HCT116 (cell line): ENCODE data around the gene COBL. TPM values are rescaled to one million over a fixed set of nuclear protein-coding genes. Genes with fewer than 3 reads are reported as not detected.

ENCODE experiments used
- ATAC-seq: fragments of 200-7000 bp; cut with Tn5 transposase; 2 replicates; pipeline ENCODE4 v1.9.1; 2020; ENCODE audit warnings: mild to moderate bottlenecking, moderate library complexity
- BruUV-seq: library from RNA; stranded (reverse); fragments of 400-500 nt; replicated peaks from 2 replicates; lab custom pipeline; 2021; lab: Mats Ljungman, UMichigan
- CTCF ChIA-PET: fragments of 300-600 bp; sonication (Branson Sonifier 250); formaldehyde crosslinking; loops from one replicate; lab custom pipeline; 2021; ENCODE audit warnings: antibody characterized with exemption; lab: Charles Lee
- POLR2A ChIA-PET: fragments of 300-600, 350-600 bp; sonication (Branson Sonifier 250); formaldehyde crosslinking; loops from one replicate; lab custom pipeline; 2021; ENCODE audit warnings: antibody characterized with exemption; lab: Charles Lee
- RAD21 ChIA-PET, 2 experiments: fragments of 300-600 bp; sonication (Branson Sonifier 250); formaldehyde crosslinking; loops; one replicate each; lab custom pipeline; 2023; ENCODE audit warnings: low total read pairs in 2 of 2; ENCODE audit not compliant: uncharacterized antibody in 2 of 2, unreplicated experiment in 2 of 2, low non-redundant PET in 1 of 2; lab: Charles Lee
- DNase-seq: peaks from one replicate; pipeline ENCODE4 v3.0.0-alpha.2; 2010; ENCODE audit warnings: low read depth, low spot score
- H2AFZ ChIP-seq: fragments of 200-600 bp; shearing (Covaris generic), sonication (generic); 2 replicates; pipeline ENCODE4 v1.6.1; 2017; ENCODE audit warnings: low read depth, mixed run types, mixed read lengths, antibody characterized with exemption, low read length; ENCODE audit not compliant: poor library complexity, severe bottlenecking
- H3K27ac ChIP-seq: 2 replicates; pipeline ENCODE4 v1.5.1; 2012; ENCODE audit warnings: low read depth, low read length
- H3K27me3 ChIP-seq: fragments of 200-600 bp; sonication (generic); 2 replicates; pipeline ENCODE4 v1.6.1; 2016; ENCODE audit warnings: mixed run types, low read length, mixed read lengths; ENCODE audit not compliant: insufficient read depth
- H3K36me3 ChIP-seq, 2 experiments: fragments of 200-500 bp in 1 of 2; fragments of 200-600 bp in 1 of 2; sonication (Bioruptor generic) in 1 of 2; sonication (generic) in 1 of 2; 2 replicates each; pipeline versions ENCODE4 v1.5.1 to v1.6.1; 2014 to 2016; ENCODE audit warnings: low read length in 2 of 2, inconsistent platforms in 1 of 2, mixed read lengths in 1 of 2, mixed run types in 1 of 2; ENCODE audit not compliant: insufficient read depth in 2 of 2, control insufficient read depth in 1 of 2
- H3K4me1 ChIP-seq, 2 experiments: fragments of 200-600 bp in 1 of 2; sonication (generic) in 1 of 2; 2 replicates each; pipeline versions ENCODE4 v1.5.1 to v1.6.1; 2012 to 2017; ENCODE audit warnings: low read length in 2 of 2, inconsistent platforms in 1 of 2, mild to moderate bottlenecking in 1 of 2, mixed read lengths in 1 of 2, mixed run types in 1 of 2, moderate library complexity in 1 of 2; ENCODE audit not compliant: insufficient read depth in 2 of 2, control insufficient read depth in 1 of 2
- H3K4me2 ChIP-seq: fragments of 200-600 bp; sonication (generic); 2 replicates; pipeline ENCODE4 v1.6.1; 2017; ENCODE audit warnings: mixed run types, low read length, mixed read lengths
- H3K4me3 ChIP-seq, 2 experiments: fragments of 200-600 bp in 1 of 2; sonication (generic) in 1 of 2; replicated peaks in 1 of 2; 2 replicates each; pipeline ENCODE4 v1.5.1; 2011 to 2016; ENCODE audit warnings: low read length in 2 of 2, control low read depth in 1 of 2, low read depth in 1 of 2, mild to moderate bottlenecking in 1 of 2, mixed read lengths in 1 of 2, mixed run types in 1 of 2
- H3K79me2 ChIP-seq: fragments of 200-600 bp; sonication (generic); 2 replicates; pipeline ENCODE4 v1.6.1; 2017; ENCODE audit warnings: mild to moderate bottlenecking, mixed run types, low read length, moderate library complexity, mixed read lengths; ENCODE audit not compliant: insufficient read depth
- H3K9ac ChIP-seq: fragments of 200-600 bp; sonication (generic); 2 replicates; pipeline ENCODE4 v1.6.1; 2016; ENCODE audit warnings: low read length, mixed read lengths
- H3K9me2 ChIP-seq: fragments of 200-600 bp; sonication (generic), shearing (Covaris generic); 2 replicates; pipeline ENCODE4 v1.6.1; 2017; ENCODE audit warnings: mixed run types, mild to moderate bottlenecking, moderate library complexity; ENCODE audit not compliant: insufficient read depth
- H3K9me3 ChIP-seq, 2 experiments: fragments of 200-500 bp in 1 of 2; fragments of 200-600 bp in 1 of 2; sonication (Bioruptor generic) in 1 of 2; sonication (generic) in 1 of 2; 2 replicates each; pipeline ENCODE4 v1.6.1; 2014 to 2017; ENCODE audit warnings: low read length in 2 of 2, mixed read lengths in 2 of 2, inconsistent platforms in 1 of 2, low read depth in 1 of 2, mild to moderate bottlenecking in 1 of 2, mixed run types in 1 of 2, moderate library complexity in 1 of 2; ENCODE audit not compliant: control insufficient read depth in 1 of 2, insufficient read depth in 1 of 2
- H4K20me1 ChIP-seq: fragments of 200-600 bp; sonication (generic), shearing (Covaris generic); 2 replicates; pipeline ENCODE4 v1.6.1; 2017; ENCODE audit warnings: mixed run types, mild to moderate bottlenecking, moderate library complexity; ENCODE audit not compliant: insufficient read depth
- CBX3 ChIP-seq: IDR thresholded peaks from 2 replicates; pipeline ENCODE4 v1.6.1; 2012; ENCODE audit warnings: low read depth
- CEBPB ChIP-seq: IDR thresholded peaks from 2 replicates; pipeline ENCODE4 v1.6.1; 2012; ENCODE audit warnings: low read depth
- EGR1 ChIP-seq: IDR thresholded peaks from 2 replicates; pipeline ENCODE4 v1.6.1; 2012; ENCODE audit warnings: low read depth
- ELF1 ChIP-seq: IDR thresholded peaks from 2 replicates; pipeline ENCODE4 v1.6.1; 2012; ENCODE audit warnings: low read depth, borderline replicate concordance
- EZH2 ChIP-seq: fragments of 200-600 bp; sonication (generic); IDR thresholded peaks from 2 replicates; pipeline ENCODE4 v1.6.1; 2017; ENCODE audit warnings: antibody characterized with exemption, mixed run types
- EZH2phosphoT487 ChIP-seq: fragments of 200-600 bp; IDR thresholded peaks from 2 replicates; pipeline ENCODE4 v1.6.1; 2018; ENCODE audit warnings: antibody characterized with exemption, borderline replicate concordance
- FOSL1 ChIP-seq: IDR thresholded peaks from 2 replicates; pipeline ENCODE4 v1.6.1; 2012; ENCODE audit warnings: low read depth
- JUND ChIP-seq: IDR thresholded peaks from 2 replicates; pipeline ENCODE4 v1.6.1; 2012
- POLR2AphosphoS5 ChIP-seq: IDR thresholded peaks from 2 replicates; pipeline ENCODE4 v1.6.1; 2011; ENCODE audit warnings: mild to moderate bottlenecking, low read depth, low read length, moderate library complexity
- SIN3A ChIP-seq: IDR thresholded peaks from 2 replicates; pipeline ENCODE4 v1.6.1; 2012; ENCODE audit warnings: low read depth
- SRF ChIP-seq: IDR thresholded peaks from 2 replicates; pipeline ENCODE4 v1.6.1; 2012; ENCODE audit warnings: low read depth
- TCF7L2 ChIP-seq: IDR thresholded peaks from 2 replicates; pipeline ENCODE4 v1.7.0; 2011; ENCODE audit warnings: borderline replicate concordance, inconsistent platforms; ENCODE audit not compliant: insufficient read depth, insufficient read length; ENCODE audit errors: extremely low read depth
- ZBTB33 ChIP-seq: IDR thresholded peaks from 2 replicates; pipeline ENCODE4 v1.6.1; 2011; ENCODE audit warnings: mild to moderate bottlenecking, low read length, moderate library complexity; ENCODE audit not compliant: insufficient replicate concordance; ENCODE audit errors: extremely low read depth
- ZNF274 ChIP-seq: fragments of 200-500 bp; sonication (Bioruptor generic); IDR thresholded peaks from 2 replicates; pipeline ENCODE4 v1.6.1; 2014; ENCODE audit warnings: mild to moderate bottlenecking, low read depth, low read length, inconsistent platforms
- intact Hi-C: fragments of 100-400 bp; cut with micrococcal nuclease; formaldehyde crosslinking; loops from 2 replicates; pipeline ENCODE4 v1.10.0; 2022
- total RNA-seq: library from RNA; stranded (reverse); gene quantifications from one replicate; pipeline ENCODE4 v1.2.1, GENCODE V29; 2021; ENCODE audit not compliant: unreplicated experiment
- TF ChIP-seq, protein P1 (sequence below): IDR thresholded peaks from 2 replicates; pipeline ENCODE4 v1.6.1; 2012
- TF ChIP-seq, protein P2 (sequence below): IDR thresholded peaks from 2 replicates; pipeline ENCODE4 v1.6.1; 2012; ENCODE audit warnings: low read depth
- TF ChIP-seq, protein P3 (sequence below): IDR thresholded peaks from 2 replicates; pipeline ENCODE4 v1.6.1; 2012

COBL gene
- total RNA-seq, 1 experiment from 2014 or later, result 19.3 TPM

DNA sequence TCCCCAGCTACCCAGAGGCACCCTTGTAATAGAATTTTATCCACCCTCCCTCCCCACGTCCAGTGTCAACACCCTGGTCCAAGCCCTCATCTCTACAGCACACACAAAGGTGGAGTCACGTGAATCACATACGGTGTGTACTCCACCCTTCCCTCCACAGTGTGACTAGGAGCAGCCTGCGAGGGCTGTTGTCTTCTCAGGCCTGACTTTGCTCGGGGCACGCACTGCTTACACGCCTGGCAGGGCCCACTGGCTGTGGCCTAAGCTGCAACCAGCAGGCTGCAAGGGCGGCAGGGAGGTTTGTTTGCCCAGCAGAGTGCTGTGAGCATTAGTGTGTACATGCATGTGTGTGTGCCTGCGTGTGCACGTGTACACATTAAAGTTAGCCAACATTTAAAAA, 93.7 kb downstream of the COBL start:
- POLR2A ChIA-PET, result no interaction called here
- RAD21 ChIA-PET, result no interaction called here
- H3K4me2 ChIP-seq, result no peak overlapping the region

More for the DNA sequence above, 93.7 kb downstream of the COBL start:
- no peaks in the 10 kb centered on the region for H4K20me1 ChIP-seq
- no TSS peak for BruUV-seq
- no peak overlapping the region for H3K27ac ChIP-seq
- CTCF ChIA-PET, result interaction anchor here (1.5 kb wide), 1 partner anchor 135 kb away, joined by 3 read pairs; no protein-coding TSS in a partner anchor
- no peaks in the 10 kb centered on the region for H3K9me3 ChIP-seq
- no peaks in the 10 kb centered on the region for H3K79me2 ChIP-seq
- no peaks in the 10 kb centered on the region for H3K36me3 ChIP-seq
- DNase-seq (no peak), ATAC-seq (no peak)
- TF ChIP-seq ELF1 (no peak), POLR2AphosphoS5 (no peak), EGR1 (no peak), FOSL1 (no peak), JUND (no peak), CEBPB (no peak), ZNF274 (no peak), EZH2phosphoT487 (no peak), CBX3 (no peak), TCF7L2 (no peak), EZH2 (no peak), ZBTB33 (no peak), SIN3A (no peak), SRF (no peak)
- TF ChIP-seq, protein P1, sequence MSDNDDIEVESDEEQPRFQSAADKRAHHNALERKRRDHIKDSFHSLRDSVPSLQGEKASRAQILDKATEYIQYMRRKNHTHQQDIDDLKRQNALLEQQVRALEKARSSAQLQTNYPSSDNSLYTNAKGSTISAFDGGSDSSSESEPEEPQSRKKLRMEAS, result no peak
- TF ChIP-seq, protein P2, sequence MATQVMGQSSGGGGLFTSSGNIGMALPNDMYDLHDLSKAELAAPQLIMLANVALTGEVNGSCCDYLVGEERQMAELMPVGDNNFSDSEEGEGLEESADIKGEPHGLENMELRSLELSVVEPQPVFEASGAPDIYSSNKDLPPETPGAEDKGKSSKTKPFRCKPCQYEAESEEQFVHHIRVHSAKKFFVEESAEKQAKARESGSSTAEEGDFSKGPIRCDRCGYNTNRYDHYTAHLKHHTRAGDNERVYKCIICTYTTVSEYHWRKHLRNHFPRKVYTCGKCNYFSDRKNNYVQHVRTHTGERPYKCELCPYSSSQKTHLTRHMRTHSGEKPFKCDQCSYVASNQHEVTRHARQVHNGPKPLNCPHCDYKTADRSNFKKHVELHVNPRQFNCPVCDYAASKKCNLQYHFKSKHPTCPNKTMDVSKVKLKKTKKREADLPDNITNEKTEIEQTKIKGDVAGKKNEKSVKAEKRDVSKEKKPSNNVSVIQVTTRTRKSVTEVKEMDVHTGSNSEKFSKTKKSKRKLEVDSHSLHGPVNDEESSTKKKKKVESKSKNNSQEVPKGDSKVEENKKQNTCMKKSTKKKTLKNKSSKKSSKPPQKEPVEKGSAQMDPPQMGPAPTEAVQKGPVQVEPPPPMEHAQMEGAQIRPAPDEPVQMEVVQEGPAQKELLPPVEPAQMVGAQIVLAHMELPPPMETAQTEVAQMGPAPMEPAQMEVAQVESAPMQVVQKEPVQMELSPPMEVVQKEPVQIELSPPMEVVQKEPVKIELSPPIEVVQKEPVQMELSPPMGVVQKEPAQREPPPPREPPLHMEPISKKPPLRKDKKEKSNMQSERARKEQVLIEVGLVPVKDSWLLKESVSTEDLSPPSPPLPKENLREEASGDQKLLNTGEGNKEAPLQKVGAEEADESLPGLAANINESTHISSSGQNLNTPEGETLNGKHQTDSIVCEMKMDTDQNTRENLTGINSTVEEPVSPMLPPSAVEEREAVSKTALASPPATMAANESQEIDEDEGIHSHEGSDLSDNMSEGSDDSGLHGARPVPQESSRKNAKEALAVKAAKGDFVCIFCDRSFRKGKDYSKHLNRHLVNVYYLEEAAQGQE, result no peak
- TF ChIP-seq, protein P3, sequence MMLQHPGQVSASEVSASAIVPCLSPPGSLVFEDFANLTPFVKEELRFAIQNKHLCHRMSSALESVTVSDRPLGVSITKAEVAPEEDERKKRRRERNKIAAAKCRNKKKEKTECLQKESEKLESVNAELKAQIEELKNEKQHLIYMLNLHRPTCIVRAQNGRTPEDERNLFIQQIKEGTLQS, result no peak
- intact Hi-C loops, result no loop called here
- no peak overlapping the region for H3K9ac ChIP-seq
- H3K4me3 ChIP-seq, result no peak overlapping the region
- H2AFZ ChIP-seq, result no peak overlapping the region
- H3K9me2 ChIP-seq, result no peaks in the 10 kb centered on the region
- peaks cover 7 to 25% of the 10 kb centered on the region in 2 experiments; a peak in 3 of 4 replicates for H3K4me1 ChIP-seq
- H3K27me3 ChIP-seq, result no peaks in the 10 kb centered on the region
